Keratinocyte (primary cell): ENCODE data around the gene LHPP. TPM values are rescaled to one million over a fixed set of nuclear protein-coding genes. Genes with fewer than 3 reads are reported as not detected.
A peak's percentile ranks its signal among the peaks of the same experiment; 100 is the strongest.

Source experiments
- DNase-seq: peaks from one replicate; pipeline ENCODE4 v3.0.0-alpha.2; 2011; ENCODE audit warnings: low read depth, missing footprints, low spot score
- FAIRE-seq: peaks from 2 replicates; lab custom pipeline; 2011; peaks lifted over from hg19 to GRCh38; lab: Jason Lieb, UNC
- H2AFZ ChIP-seq: 2 replicates; pipeline ENCODE4 v1.6.0; 2012; ENCODE audit warnings: low read length, control low read depth, inconsistent platforms; ENCODE audit not compliant: control insufficient read depth
- H3K27ac ChIP-seq: 2 replicates; pipeline ENCODE4 v1.5.1; 2011; ENCODE audit warnings: low read length; ENCODE audit not compliant: control insufficient read depth, insufficient read depth
- H3K27me3 ChIP-seq: 3 replicates; pipeline ENCODE4 v1.6.0; 2011; ENCODE audit warnings: low read length; ENCODE audit not compliant: control insufficient read depth, insufficient read depth; ENCODE audit errors: extremely low read depth
- H3K36me3 ChIP-seq, 2 experiments: 2 replicates in 1 of 2; 3 replicates in 1 of 2; pipeline ENCODE4 v1.5.1; 2011; ENCODE audit warnings: low read length in 2 of 2, mild to moderate bottlenecking in 1 of 2; ENCODE audit not compliant: control insufficient read depth in 2 of 2, insufficient read depth in 2 of 2; ENCODE audit errors: extremely low read depth in 1 of 2
- H3K4me1 ChIP-seq: 3 replicates; pipeline ENCODE4 v1.5.1; 2011; ENCODE audit warnings: low read length; ENCODE audit not compliant: control insufficient read depth, insufficient read depth; ENCODE audit errors: extremely low read depth
- H3K4me2 ChIP-seq: 3 replicates; pipeline ENCODE4 v1.6.0; 2011; ENCODE audit warnings: low read depth, low read length; ENCODE audit not compliant: control insufficient read depth, insufficient read depth; ENCODE audit errors: extremely low read depth
- H3K4me3 ChIP-seq, 3 experiments: fragments of 200-600 bp in 1 of 3; sonication (generic) in 1 of 3; 2 replicates in 2 of 3; 3 replicates in 1 of 3; pipeline ENCODE4 v1.5.1; 2011 to 2016; ENCODE audit warnings: low read length in 3 of 3, mild to moderate bottlenecking in 3 of 3, control low read depth in 2 of 3, inconsistent platforms in 1 of 3, low read depth in 1 of 3, mixed read lengths in 1 of 3, mixed run types in 1 of 3, moderate library complexity in 1 of 3; ENCODE audit not compliant: control insufficient read depth in 2 of 3, insufficient read depth in 2 of 3; ENCODE audit errors: extremely low read depth in 1 of 3
- H3K79me2 ChIP-seq: 2 replicates; pipeline ENCODE4 v1.6.0; 2012; ENCODE audit warnings: low read length; ENCODE audit not compliant: control insufficient read depth, insufficient read depth
- H3K9ac ChIP-seq: 3 replicates; pipeline ENCODE4 v1.6.0; 2011; ENCODE audit warnings: low read length; ENCODE audit not compliant: control insufficient read depth, insufficient read depth; ENCODE audit errors: extremely low read depth
- H3K9me1 ChIP-seq: 3 replicates; pipeline ENCODE4 v1.6.0; 2011; ENCODE audit warnings: low read length; ENCODE audit not compliant: control insufficient read depth, insufficient read depth; ENCODE audit errors: extremely low read depth
- H3K9me3 ChIP-seq: 2 replicates; pipeline ENCODE4 v1.5.1; 2012; ENCODE audit warnings: low read depth, low read length; ENCODE audit not compliant: control insufficient read depth
- H4K20me1 ChIP-seq: 3 replicates; pipeline ENCODE4 v1.6.0; 2011; ENCODE audit warnings: low read length; ENCODE audit not compliant: control insufficient read depth, insufficient read depth; ENCODE audit errors: extremely low read depth
- EZH2 ChIP-seq: IDR thresholded peaks from one replicate; pipeline ENCODE4 v1.6.1; 2012; ENCODE audit warnings: inconsistent platforms, mild to moderate bottlenecking, low read length, moderate library complexity
- dilution Hi-C: fragments of 300-500 bp; cut with MboI; formaldehyde crosslinking; loops from one replicate; pipeline ENCODE4 v1.7.0; 2020; ENCODE audit warnings: low sequenced_read_pairs; ENCODE audit not compliant: extremely low pct_ligation_motif_present
- polyA plus RNA-seq, 5 experiments: library from polyadenylated mRNA; depleted of rRNA in 3 of 5; stranded (reverse) in 3 of 5; stranded (forward) in 1 of 5; unstranded in 1 of 5; fragments of >200 nt; gene quantifications; 1 replicate in 1 of 5; 2 replicates in 3 of 5; 3 replicates in 1 of 5; pipeline versions ENCODE4 v1.2.1 to v1.2.3, GENCODE V29; 2011 to 2012; ENCODE audit warnings: missing spikeins in 2 of 5, low read depth in 1 of 5, low replicate concordance in 1 of 5
- TF ChIP-seq, protein P1 (sequence below), 3 experiments: IDR thresholded peaks in 1 of 3; conservative IDR thresholded peaks in 1 of 3; optimal IDR thresholded peaks in 1 of 3; 2 replicates in 2 of 3; 3 replicates in 1 of 3; pipeline versions ENCODE3 to v1.5.1; 2011; ENCODE audit warnings: low read length in 3 of 3, mild to moderate bottlenecking in 3 of 3, moderate library complexity in 2 of 3, control low read depth in 1 of 3, inconsistent platforms in 1 of 3; ENCODE audit not compliant: insufficient read depth in 2 of 3; ENCODE audit errors: extremely low read depth in 1 of 3

LHPP gene
- polyA plus RNA-seq, 1 donor (not counting 4 experiments of a cell fraction or from before 2014, with no cell fraction given) = 13.1 TPM

DNA sequence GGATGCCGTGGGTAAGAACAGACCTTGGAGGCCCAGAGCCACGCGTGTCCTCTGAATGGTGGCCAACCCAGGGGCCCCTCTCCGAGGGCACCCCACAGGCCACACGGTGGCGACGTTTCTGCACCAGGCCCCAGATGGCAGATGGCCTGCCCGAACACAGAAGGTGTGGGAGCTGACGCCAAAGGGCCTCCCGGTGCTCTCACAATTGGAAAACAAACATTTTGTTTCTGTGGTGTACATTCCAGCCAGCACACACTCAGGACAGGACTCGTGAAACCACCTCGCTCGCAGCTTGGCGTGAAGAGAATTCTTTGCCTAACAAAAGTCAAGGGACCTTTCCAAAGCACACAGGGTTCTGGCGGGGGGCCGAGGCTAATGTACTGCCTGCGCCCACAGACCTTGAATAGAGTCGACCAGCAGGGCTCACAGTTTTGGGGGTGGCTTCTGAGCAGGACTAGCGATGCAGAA lies 170.5 kb downstream of the LHPP start:
- dilution Hi-C loops = no loop called here
- H3K4me3 ChIP-seq = peak overlapping the region in 2 of 3 experiments; percentile 25 to 50

DNA sequence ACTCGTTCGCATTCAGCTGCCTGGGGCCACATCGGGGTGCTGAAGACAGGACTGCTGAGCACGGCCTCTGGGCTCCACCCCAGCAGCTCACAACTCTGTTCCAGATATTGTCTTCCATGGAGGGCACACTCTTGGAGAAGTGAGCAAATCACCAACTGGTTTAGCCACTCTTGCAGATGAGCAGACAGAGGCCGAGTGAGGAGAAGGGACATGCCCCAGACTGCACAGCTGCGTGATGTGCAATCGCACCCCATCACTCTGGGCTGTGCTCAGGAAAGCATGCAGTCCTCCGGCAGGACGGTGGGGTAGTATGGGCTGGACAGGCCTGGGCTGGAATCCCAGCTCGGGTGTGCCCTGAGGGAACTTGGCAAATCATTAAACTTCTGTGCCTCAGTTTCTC lies 170.9 kb downstream of the LHPP start:
- Histone ChIP-seq H3K27me3 (no peaks in the 10 kb centered on the region), H3K36me3 (no peaks in the 10 kb centered on the region), H3K27ac (peak overlapping the region; percentile 85), H3K9me3 (no peaks in the 10 kb centered on the region), H3K79me2 (peaks cover 7% of the 10 kb centered on the region), H3K4me1 (peaks cover 20% of the 10 kb centered on the region), H2AFZ (peak overlapping the region; percentile 50), H3K4me3 (peak overlapping the region in 2 of 3 experiments; percentile 25 to 50), H3K9me1 (no peaks in the 10 kb centered on the region), H3K4me2 (peak overlapping the region; percentile 83), H3K9ac (peak overlapping the region; percentile 66), H4K20me1 (peaks cover under 1% of the 10 kb centered on the region)
- dilution Hi-C loops = no loop called here
- TF ChIP-seq EZH2 = no peak
- TF ChIP-seq, protein P1, sequence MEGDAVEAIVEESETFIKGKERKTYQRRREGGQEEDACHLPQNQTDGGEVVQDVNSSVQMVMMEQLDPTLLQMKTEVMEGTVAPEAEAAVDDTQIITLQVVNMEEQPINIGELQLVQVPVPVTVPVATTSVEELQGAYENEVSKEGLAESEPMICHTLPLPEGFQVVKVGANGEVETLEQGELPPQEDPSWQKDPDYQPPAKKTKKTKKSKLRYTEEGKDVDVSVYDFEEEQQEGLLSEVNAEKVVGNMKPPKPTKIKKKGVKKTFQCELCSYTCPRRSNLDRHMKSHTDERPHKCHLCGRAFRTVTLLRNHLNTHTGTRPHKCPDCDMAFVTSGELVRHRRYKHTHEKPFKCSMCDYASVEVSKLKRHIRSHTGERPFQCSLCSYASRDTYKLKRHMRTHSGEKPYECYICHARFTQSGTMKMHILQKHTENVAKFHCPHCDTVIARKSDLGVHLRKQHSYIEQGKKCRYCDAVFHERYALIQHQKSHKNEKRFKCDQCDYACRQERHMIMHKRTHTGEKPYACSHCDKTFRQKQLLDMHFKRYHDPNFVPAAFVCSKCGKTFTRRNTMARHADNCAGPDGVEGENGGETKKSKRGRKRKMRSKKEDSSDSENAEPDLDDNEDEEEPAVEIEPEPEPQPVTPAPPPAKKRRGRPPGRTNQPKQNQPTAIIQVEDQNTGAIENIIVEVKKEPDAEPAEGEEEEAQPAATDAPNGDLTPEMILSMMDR (optimal IDR thresholded peaks at IDR 0.05 in 1 of 3, IDR thresholded peaks at IDR 0.05 in 1 of 3, conservative IDR thresholded peaks at IDR 0.05 in 1 of 3; ENCODE audit: extremely low read depth in 1 of 3, insufficient read depth in 2 of 3, low read length in 3 of 3) = no peak
- FAIRE-seq = peak; percentile 96
- no peak for DNase-seq

More for the DNA sequence above, 170.5 kb downstream of the LHPP start:
- TF ChIP-seq, protein P1 (optimal IDR thresholded peaks at IDR 0.05 in 1 of 3, IDR thresholded peaks at IDR 0.05 in 1 of 3, conservative IDR thresholded peaks at IDR 0.05 in 1 of 3; ENCODE audit: extremely low read depth in 1 of 3, insufficient read depth in 2 of 3, low read length in 3 of 3) = peak in 2 of 3 experiments; percentile 35 to 65
- no peak for TF ChIP-seq EZH2
- Histone ChIP-seq H3K36me3 (no peaks in the 10 kb centered on the region), H4K20me1 (peaks cover 4% of the 10 kb centered on the region), H3K27ac (peak overlapping the region; percentile 85), H3K27me3 (no peaks in the 10 kb centered on the region), H3K9me3 (no peaks in the 10 kb centered on the region), H2AFZ (peak overlapping the region; percentile 50), H3K9ac (peak overlapping the region; percentile 66), H3K79me2 (peaks cover 3% of the 10 kb centered on the region), H3K4me2 (peak overlapping the region; percentile 83), H3K9me1 (peaks cover under 1% of the 10 kb centered on the region), H3K4me1 (peaks cover 25% of the 10 kb centered on the region)
- DNase-seq = no peak
- FAIRE-seq = peak; percentile 44
